ENCODE measurements around the gene XPR1. TPM values are rescaled to one million over a fixed set of nuclear protein-coding genes. Genes with fewer than 3 reads are reported as not detected.

Gene XPR1
- total and polyA plus RNA-seq, 8 donors, result 3.4 to 25.3 (median 13.7) TPM

GRCh38 chr1:180626711-180627110 lies 5.1 kb upstream of the XPR1 start:
- H3K9me3 ChIP-seq, result no peaks in the 10 kb centered on the region
- no peaks in the 10 kb centered on the region for H3K27me3 ChIP-seq
- H3K4me1 ChIP-seq, result peaks cover 0 to 5% (median 0%) of the 10 kb centered on the region in 3 donors
- TF ChIP-seq, protein P1, sequence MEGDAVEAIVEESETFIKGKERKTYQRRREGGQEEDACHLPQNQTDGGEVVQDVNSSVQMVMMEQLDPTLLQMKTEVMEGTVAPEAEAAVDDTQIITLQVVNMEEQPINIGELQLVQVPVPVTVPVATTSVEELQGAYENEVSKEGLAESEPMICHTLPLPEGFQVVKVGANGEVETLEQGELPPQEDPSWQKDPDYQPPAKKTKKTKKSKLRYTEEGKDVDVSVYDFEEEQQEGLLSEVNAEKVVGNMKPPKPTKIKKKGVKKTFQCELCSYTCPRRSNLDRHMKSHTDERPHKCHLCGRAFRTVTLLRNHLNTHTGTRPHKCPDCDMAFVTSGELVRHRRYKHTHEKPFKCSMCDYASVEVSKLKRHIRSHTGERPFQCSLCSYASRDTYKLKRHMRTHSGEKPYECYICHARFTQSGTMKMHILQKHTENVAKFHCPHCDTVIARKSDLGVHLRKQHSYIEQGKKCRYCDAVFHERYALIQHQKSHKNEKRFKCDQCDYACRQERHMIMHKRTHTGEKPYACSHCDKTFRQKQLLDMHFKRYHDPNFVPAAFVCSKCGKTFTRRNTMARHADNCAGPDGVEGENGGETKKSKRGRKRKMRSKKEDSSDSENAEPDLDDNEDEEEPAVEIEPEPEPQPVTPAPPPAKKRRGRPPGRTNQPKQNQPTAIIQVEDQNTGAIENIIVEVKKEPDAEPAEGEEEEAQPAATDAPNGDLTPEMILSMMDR (IDR thresholded peaks at IDR 0.05), result no peak
- intact Hi-C loops (cut with DNase I), result loop anchor here in 1 of 3 donors (10.0 kb wide), 1 partner anchor 92 kb away; no protein-coding TSS in a partner anchor
- no peaks in the 10 kb centered on the region for H3K36me3 ChIP-seq
- WGBS, 2 donors, result 52 to 59% methylated on average over 1 of the region's 1 CpG
- no peak overlapping the region for H3K27ac ChIP-seq
- H3K4me3 ChIP-seq, result no peak overlapping the region
- DNase-seq, result no peak
- no peak for ATAC-seq
- no peak for FAIRE-seq

- no peak for FAIRE-seq
These were observed 4.4 kb upstream of the XPR1 start for GRCh38 chr1:180627411-180627810.

GRCh38 chr1:180628646-180629045 lies 3.2 kb upstream of the XPR1 start:
- H3K27ac ChIP-seq, result no peak overlapping the region
- H3K27me3 ChIP-seq, result no peaks in the 10 kb centered on the region
- no peak for ATAC-seq
- intact Hi-C loops (cut with DNase I), result loop anchor here in 1 of 3 donors (10.0 kb wide), 1 partner anchor 94 kb away; no protein-coding TSS in a partner anchor
- no peaks in the 10 kb centered on the region for H3K36me3 ChIP-seq
- 63 to 73% methylated on average over 1 of the region's 1 CpG for WGBS, 2 donors
- DNase-seq, result no peak
- H3K9me3 ChIP-seq, result no peaks in the 10 kb centered on the region
- H3K4me3 ChIP-seq, result no peak overlapping the region
- TF ChIP-seq, protein P1 (IDR thresholded peaks at IDR 0.05), result no peak
- H3K4me1 ChIP-seq, result peaks cover 0 to 12% (median 9%) of the 10 kb centered on the region in 3 donors
- FAIRE-seq, result no peak

More at GRCh38 chr1:180627411-180627810, 4.4 kb upstream of the XPR1 start:
- intact Hi-C loops (cut with DNase I), result loop anchor here in 1 of 3 donors (10.0 kb wide), 1 partner anchor 93 kb away; no protein-coding TSS in a partner anchor
- Histone ChIP-seq H3K36me3 (no peaks in the 10 kb centered on the region), H3K4me3 (no peak overlapping the region), H3K9me3 (no peaks in the 10 kb centered on the region), H3K27me3 (no peaks in the 10 kb centered on the region), H3K4me1 (peaks cover 0 to 5% (median 0%) of the 10 kb centered on the region in 3 donors), H3K27ac (no peak overlapping the region)
- TF ChIP-seq, protein P1 (IDR thresholded peaks at IDR 0.05), result no peak
- DNase-seq, result no peak
- WGBS, 2 donors, result 91 to 92% methylated on average over 1 of the region's 1 CpG
- no peak for ATAC-seq

- DNase-seq, result no peak
- no peak overlapping the region for H3K27ac ChIP-seq
- intact Hi-C loops (cut with DNase I), result no loop called here
- no peaks in the 10 kb centered on the region for H3K36me3 ChIP-seq
- no peak for FAIRE-seq
- TF ChIP-seq, protein P1 (IDR thresholded peaks at IDR 0.05), result no peak
- H3K4me3 ChIP-seq, result no peak overlapping the region
- WGBS, 2 donors, result 93 to 94% methylated on average over 2 of the region's 2 CpGs
- H3K4me1 ChIP-seq, result peaks cover 0 to 31% (median 28%) of the 10 kb centered on the region in 3 donors
- H3K9me3 ChIP-seq, result no peaks in the 10 kb centered on the region
- H3K27me3 ChIP-seq, result no peaks in the 10 kb centered on the region
- ATAC-seq, result no peak
These were observed 1.2 kb upstream of the XPR1 start for GRCh38 chr1:180630408-180631193.

All from pancreas (tissue), 10 donors.